GM20000 (cell line): ENCODE results near the gene AZGP1.

ENCODE experiments used
- DNase-seq: peaks from one replicate; pipeline ENCODE4 v3.0.0; 2012; ENCODE audit warnings: low spot score
- CTCF ChIP-seq: IDR thresholded peaks from 2 replicates; pipeline ENCODE4 v1.5.1; 2012; ENCODE audit warnings: mild to moderate bottlenecking, control low read depth; ENCODE audit errors: extremely low read depth, missing control alignments

AZGP1 gene

GRCh38 chr7:100008525-100008924 is 32.7 kb upstream of the AZGP1 start:
- DNase-seq: no peak
- TF ChIP-seq CTCF: no peak

GRCh38 chr7:100007887-100008286 is 32.1 kb upstream of the AZGP1 start:
- DNase-seq: no peak
- TF ChIP-seq CTCF: no peak

- TF ChIP-seq CTCF: no peak
- DNase-seq: no peak
Observed at GRCh38 chr7:100003711-100004661, 28.2 kb upstream of the AZGP1 start.

- DNase-seq: no peak
- no peak for TF ChIP-seq CTCF
Observed at GRCh38 chr7:100000239-100000638, 24.4 kb upstream of the AZGP1 start.

GRCh38 chr7:99997545-99998137 is 21.8 kb upstream of the AZGP1 start:
- peak; percentile 69 for DNase-seq
- TF ChIP-seq CTCF: peak; percentile 0

- DNase-seq: no peak
- no peak for TF ChIP-seq CTCF
Observed at GRCh38 chr7:99996755-99997544, 21.1 kb upstream of the AZGP1 start.
